K562 (cell line): ENCODE data around the gene PLS1.

Experiments
- CCAR2 ChIP-seq: fragments of 200-400 bp; formaldehyde crosslinking; IDR thresholded peaks from 2 replicates; pipeline ENCODE4 v1.6.1; 2017; ENCODE audit warnings: mild to moderate bottlenecking, low read depth, low read length
- POLR3A ChIP-seq: IDR thresholded peaks from 2 replicates; pipeline ENCODE4 v1.6.1; 2011; ENCODE audit warnings: borderline replicate concordance, mild to moderate bottlenecking, moderate library complexity; ENCODE audit not compliant: insufficient read length, insufficient read depth; ENCODE audit errors: extremely low read depth

DNA sequence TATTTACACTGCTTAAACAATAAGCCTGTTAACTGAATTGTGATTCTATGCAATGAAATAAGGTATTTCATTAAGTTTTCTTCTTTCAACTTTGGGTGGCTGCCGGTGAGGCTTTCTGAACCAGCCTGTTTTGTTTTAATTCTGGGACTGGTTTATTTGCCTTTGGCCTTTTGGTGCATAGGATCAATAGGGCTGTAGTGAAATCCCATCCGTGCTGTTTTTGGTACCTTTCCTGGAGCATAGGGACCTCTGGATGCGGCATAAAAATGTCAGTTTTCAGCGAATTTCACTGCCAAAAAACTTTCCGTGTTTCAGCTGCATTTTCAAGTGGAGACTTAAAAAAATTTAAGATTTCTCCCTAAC is 514 bp downstream of the PLS1 start:
- TF ChIP-seq POLR3A (no peak), CCAR2 (no peak)
